ENCODE results near the gene B4GALNT3. TPM values are rescaled to one million over a fixed set of nuclear protein-coding genes. Genes with fewer than 3 reads are reported as not detected.

Gene B4GALNT3
- total and polyA plus RNA-seq, 2 of the 13 experiments (the other 11 are each of a cell fraction or from before 2014, with no cell fraction given): 3.2 to 4.4 TPM

- TF ChIP-seq MAZ (IDR thresholded peaks at IDR 0.05; ENCODE audit: borderline replicate concordance, low read depth, low read length): 0 out of 2 replicates have a peak, but pooled peaks have one; percentile 26
- TF ChIP-seq MAZ (CRISPR knock-in tag; IDR thresholded peaks at IDR 0.05; ENCODE audit: low read depth): peak; percentile 88
- peak; percentile 69; the same call in 1 of the 2 replicates for TF ChIP-seq LBX2 (CRISPR knock-in tag; IDR thresholded peaks at IDR 0.05; ENCODE audit: borderline replicate concordance)
- TF ChIP-seq ZNF629 (CRISPR knock-in tag; conservative IDR thresholded peaks at IDR 0.05): peak; percentile 62
- TF ChIP-seq ELF3 (CRISPR knock-in tag; IDR thresholded peaks at IDR 0.05): peak; percentile 76
- TF ChIP-seq POGK (CRISPR knock-in tag; conservative IDR thresholded peaks at IDR 0.05): peak; percentile 47; the same call in 1 of the 2 replicates
- no peak for TF ChIP-seq DNMT1 (CRISPR knock-in tag; IDR thresholded peaks at IDR 0.05)
- 0 out of 2 replicates have a peak, but pooled peaks have one; percentile 26 for TF ChIP-seq RFXAP (CRISPR knock-in tag; IDR thresholded peaks at IDR 0.05; ENCODE audit: borderline replicate concordance)
- TF ChIP-seq ZNF296 (CRISPR knock-in tag; conservative IDR thresholded peaks at IDR 0.05): no peak
- TF ChIP-seq ZNF441 (CRISPR knock-in tag; IDR thresholded peaks at IDR 0.05; ENCODE audit: borderline replicate concordance): peak; percentile 97
- TF ChIP-seq PITX1 (CRISPR knock-in tag; IDR thresholded peaks at IDR 0.05): peak; percentile 96
- no peak for TF ChIP-seq MTF1 (CRISPR knock-in tag; IDR thresholded peaks at IDR 0.05)
- TF ChIP-seq ZIK1 (CRISPR knock-in tag; IDR thresholded peaks at IDR 0.05; ENCODE audit: borderline replicate concordance, low read depth): no peak
- peak; percentile 96 for TF ChIP-seq ZNF280D (CRISPR knock-in tag; IDR thresholded peaks at IDR 0.05)
- peak; percentile 54 for TF ChIP-seq TCF7 (IDR thresholded peaks at IDR 0.05; ENCODE audit: low read depth)
- TF ChIP-seq ZNF205 (CRISPR knock-in tag; IDR thresholded peaks at IDR 0.05): peak; percentile 70; the same call in 1 of the 2 replicates
- TF ChIP-seq ZNF383 (CRISPR knock-in tag; IDR thresholded peaks at IDR 0.05; ENCODE audit: borderline replicate concordance): no peak
- 0 out of 2 replicates have a peak, but pooled peaks have one; percentile 63 for TF ChIP-seq SSRP1 (CRISPR knock-in tag; IDR thresholded peaks at IDR 0.05)
- no peak for TF ChIP-seq ZNF775 (CRISPR knock-in tag; IDR thresholded peaks at IDR 0.05; ENCODE audit: borderline replicate concordance)
- TF ChIP-seq HNRNPUL1 (IDR thresholded peaks at IDR 0.05; ENCODE audit: low read depth, low read length): no peak
- TF ChIP-seq ZNF326 (CRISPR knock-in tag; IDR thresholded peaks at IDR 0.05; ENCODE audit: borderline replicate concordance): no peak
- peak; percentile 6; the same call in 1 of the 2 replicates for TF ChIP-seq ZNF460 (CRISPR knock-in tag; IDR thresholded peaks at IDR 0.05; ENCODE audit: borderline replicate concordance)
These were observed 125.6 kb downstream of the B4GALNT3 start (continued) for GRCh38 chr12:585062-586061.
